B cell (primary cell): ENCODE data around the gene ARRB2. TPM values are rescaled to one million over a fixed set of nuclear protein-coding genes. Genes with fewer than 3 reads are reported as not detected.

Experiments used
- ATAC-seq: fragments of 200-7000 bp; cut with Tn5 transposase; one replicate; pipeline ENCODE4 v1.10.0; 2021; ENCODE audit warnings: low read depth, mild to moderate bottlenecking, moderate number of reproducible peaks, moderate library complexity
- CTCF ChIA-PET: fragments of 350-600 bp; sonication (Branson Sonifier 250); formaldehyde crosslinking; loops from one replicate; lab custom pipeline; 2021; ENCODE audit warnings: antibody characterized with exemption, inconsistent platforms; lab: Charles Lee
- POLR2A ChIA-PET: fragments of 350-600 bp; sonication (Branson Sonifier 250); formaldehyde crosslinking; loops from one replicate; lab custom pipeline; 2021; ENCODE audit warnings: antibody characterized with exemption; lab: Charles Lee
- DNase-seq: peaks from one replicate; pipeline ENCODE4 v3.0.0; 2013
- H2AFZ ChIP-seq: 2 replicates; pipeline ENCODE4 v1.6.1; 2012; ENCODE audit warnings: mild to moderate bottlenecking, low read depth, low read length; ENCODE audit not compliant: insufficient read depth, poor library complexity, severe bottlenecking
- H3K27ac ChIP-seq, 2 donors: 1 replicate in 1 of 2; 2 replicates in 1 of 2; pipeline ENCODE4 v1.5.1; 2012 to 2013; ENCODE audit warnings: low read length in 2 of 2, mild to moderate bottlenecking in 2 of 2, moderate library complexity in 1 of 2
- H3K27me3 ChIP-seq, 4 experiments: fragments of 200-600 bp in 1 of 4; sonication (generic) in 1 of 4; replicated peaks in 1 of 4; 1 replicate in 2 of 4; 2 replicates in 2 of 4; pipeline versions ENCODE4 v1.6.1 to v1.7.0; 2013 to 2016; ENCODE audit warnings: low read length in 3 of 4, mild to moderate bottlenecking in 2 of 4, mixed read lengths in 1 of 4, moderate library complexity in 1 of 4; ENCODE audit not compliant: insufficient read depth in 4 of 4, control insufficient read depth in 3 of 4; ENCODE audit errors: control extremely low read depth in 1 of 4
- H3K36me3 ChIP-seq, 2 experiments: replicated peaks in 1 of 2; 1 replicate in 1 of 2; 2 replicates in 1 of 2; pipeline versions ENCODE4 v1.6.1 to v1.7.1; 2013; ENCODE audit warnings: low read length in 1 of 2; ENCODE audit not compliant: insufficient read depth in 2 of 2, control insufficient read depth in 1 of 2; ENCODE audit errors: control extremely low read depth in 1 of 2, extremely low read depth in 1 of 2
- H3K4me1 ChIP-seq, 2 donors: fragments of 200-600 bp in 1 of 2; sonication (generic) in 1 of 2; 1 replicate in 1 of 2; 2 replicates in 1 of 2; pipeline versions ENCODE4 v1.5.1 to v1.6.1; 2013 to 2017; ENCODE audit warnings: low read length in 2 of 2; ENCODE audit not compliant: control insufficient read depth in 2 of 2, insufficient read depth in 2 of 2
- H3K4me2 ChIP-seq: replicated peaks from 2 replicates; pipeline ENCODE3; 2012; ENCODE audit warnings: mild to moderate bottlenecking, low read depth, low read length; ENCODE audit not compliant: poor library complexity, severe bottlenecking
- H3K4me3 ChIP-seq, 5 experiments: fragments of 200-600 bp in 1 of 5; sonication (generic) in 1 of 5; 1 replicate in 3 of 5; 2 replicates in 2 of 5; pipeline versions ENCODE4 v1.5.1 to v1.7.0; 2011 to 2016; ENCODE audit warnings: low read length in 4 of 5, mild to moderate bottlenecking in 4 of 5, low read depth in 2 of 5, control low read depth in 1 of 5, moderate library complexity in 1 of 5; ENCODE audit not compliant: insufficient read depth in 1 of 5; ENCODE audit errors: control extremely low read depth in 1 of 5, extremely low read depth in 1 of 5
- H3K79me2 ChIP-seq: fragments of 200-600 bp; sonication (generic); one replicate; pipeline ENCODE4 v1.6.0; 2016; ENCODE audit warnings: low read length; ENCODE audit not compliant: control insufficient read depth, insufficient read depth
- H3K9ac ChIP-seq: fragments of 200-600 bp; sonication (generic); 2 replicates; pipeline ENCODE4 v1.6.1; 2017; ENCODE audit warnings: mild to moderate bottlenecking, low read length, moderate library complexity
- H3K9me3 ChIP-seq, 3 donors: one replicate each; pipeline versions ENCODE4 v1.6.1 to v1.7.1; 2013; ENCODE audit warnings: low read length in 2 of 3; ENCODE audit not compliant: control insufficient read depth in 2 of 3, insufficient read depth in 1 of 3; ENCODE audit errors: control extremely low read depth in 1 of 3
- H4K20me1 ChIP-seq: 2 replicates; pipeline ENCODE4 v1.6.0; 2012; ENCODE audit warnings: mild to moderate bottlenecking, low read length; ENCODE audit not compliant: insufficient read depth, control insufficient read depth, poor library complexity, severe bottlenecking
- H3K27ac Mint-ChIP-seq: one replicate; pipeline ENCODE4 v1.8.0; 2021; ENCODE audit warnings: mixed read lengths
- H3K27me3 Mint-ChIP-seq: one replicate; pipeline ENCODE4 v1.8.0; 2021; ENCODE audit warnings: mixed read lengths
- H3K4me1 Mint-ChIP-seq: one replicate; pipeline ENCODE4 v1.8.0; 2021; ENCODE audit warnings: mixed read lengths
- H3K4me3 Mint-ChIP-seq: one replicate; pipeline ENCODE4 v1.8.0; 2021; ENCODE audit warnings: mixed read lengths
- H3K9me3 Mint-ChIP-seq: one replicate; pipeline ENCODE4 v1.8.0; 2022; ENCODE audit warnings: mixed read lengths; ENCODE audit not compliant: insufficient read depth
- CTCF ChIP-seq: fragments of 200-600 bp; IDR thresholded peaks from one replicate; pipeline ENCODE4 v1.8.0; 2022; ENCODE audit warnings: antibody characterized with exemption, mild to moderate bottlenecking
- EZH2 ChIP-seq: IDR thresholded peaks from 2 replicates; pipeline ENCODE4 v1.6.1; 2012; ENCODE audit warnings: borderline replicate concordance, low read depth, mild to moderate bottlenecking, moderate library complexity, low read length; ENCODE audit not compliant: insufficient read depth, poor library complexity, severe bottlenecking
- WGBS: methylation state at CpG from one replicate; pipeline ENCODE4 v1.1.5; 2013; ENCODE audit warnings: missing lambda C conversion rate; ENCODE audit not compliant: insufficient coverage; 5-methylcytosine and 5-hydroxymethylcytosine counted together
- intact Hi-C: fragments of 100-400 bp; cut with micrococcal nuclease; formaldehyde crosslinking; loops from one replicate; pipeline ENCODE4 v1.10.0; 2022
- polyA plus RNA-seq: library from polyadenylated mRNA; depleted of rRNA; stranded (reverse); fragments of >200 nt; gene quantifications from 2 replicates; pipeline ENCODE4 v1.2.3, GENCODE V29; 2012
- total RNA-seq, 2 donors: library from RNA; stranded (reverse); fragments of 120-200 nt in 1 of 2; gene quantifications; 1 replicate in 1 of 2; 2 replicates in 1 of 2; pipeline versions ENCODE4 v1.2.3 to v1.2.4, GENCODE V29; 2013 to 2022

The ARRB2 gene
- total and polyA plus RNA-seq, 2 donors (not counting 1 experiment from before 2014, with no cell fraction given), result 111 to 164 TPM

GRCh38 chr17:4740025-4740351 is 29.6 kb downstream of the ARRB2 start:
- Histone ChIP-seq H3K27me3 (peaks cover 0 to 41% (median 13%) of the 10 kb centered on the region in 4 experiments), H2AFZ (peak overlapping the region; percentile 77), H3K4me2 (peak overlapping the region; percentile 97), H3K4me3 (peak overlapping the region; percentile 35 to 82 (median 70)), H3K36me3 (no peaks in the 10 kb centered on the region), H3K27ac (peak overlapping the region in 1 of 2 donors; percentile 42), H3K9me3 (no peaks in the 10 kb centered on the region), H3K9ac (peak overlapping the region; percentile 76), H3K4me1 (peaks cover 20 to 29% of the 10 kb centered on the region in 2 donors), H4K20me1 (no peaks in the 10 kb centered on the region), H3K79me2 (peaks cover 6% of the 10 kb centered on the region)
- intact Hi-C loops, result no loop called here
- Mint-ChIP-seq H3K9me3 (no peaks in the 10 kb centered on the region), H3K4me1 (peaks cover 29% of the 10 kb centered on the region), H3K27ac (peak overlapping the region; percentile 58), H3K27me3 (no peaks in the 10 kb centered on the region), H3K4me3 (peak overlapping the region; percentile 75)
- WGBS, result 12% methylated on average over 12 of the region's 13 CpGs
- DNase-seq (no peak), ATAC-seq (no peak)
- CTCF ChIA-PET, result interaction anchor here (0.8 kb wide), 1 partner anchor 50 kb away, joined by 3 read pairs; no protein-coding TSS in a partner anchor
- TF ChIP-seq EZH2 (no peak), CTCF (no peak)
- POLR2A ChIA-PET, result no interaction called here

DNA sequence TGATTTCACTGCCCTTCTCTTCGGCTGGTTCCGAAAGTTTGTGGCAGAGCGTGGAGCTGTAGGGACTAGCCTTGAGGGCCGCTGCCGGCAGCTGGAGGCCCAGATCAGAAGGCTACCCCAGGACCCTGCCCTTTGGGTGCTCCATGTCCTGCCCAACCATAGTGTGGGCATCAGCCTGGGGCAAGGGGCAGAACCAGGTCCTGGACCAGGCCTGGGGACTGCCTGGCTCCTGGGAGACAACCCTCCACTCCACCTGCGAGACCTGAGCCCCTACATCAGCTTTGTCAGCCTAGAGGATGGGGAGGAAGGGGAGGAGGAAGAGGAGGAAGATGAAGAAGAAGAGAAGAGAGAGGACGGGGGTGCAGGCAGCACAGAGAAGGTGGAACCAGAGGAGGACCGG is 30.2 kb downstream of the ARRB2 start:
- Histone ChIP-seq H3K27ac (no peak overlapping the region), H4K20me1 (no peaks in the 10 kb centered on the region), H3K4me1 (peaks cover 26 to 30% of the 10 kb centered on the region in 2 donors), H3K9me3 (no peaks in the 10 kb centered on the region), H3K79me2 (peaks cover 2% of the 10 kb centered on the region), H3K27me3 (peaks cover 0 to 47% (median 18%) of the 10 kb centered on the region in 4 experiments), H3K36me3 (no peaks in the 10 kb centered on the region), H3K4me3 (peak overlapping the region in 1 of 5 experiments; percentile 82), H3K9ac (peak overlapping the region; percentile 76), H2AFZ (no peak overlapping the region), H3K4me2 (peak overlapping the region; percentile 97)
- 94% methylated on average over 6 of the region's 8 CpGs for WGBS
- Mint-ChIP-seq H3K4me3 (peak overlapping the region; percentile 75), H3K9me3 (no peaks in the 10 kb centered on the region), H3K27ac (peak overlapping the region; percentile 58), H3K4me1 (peaks cover 26% of the 10 kb centered on the region), H3K27me3 (peaks cover 4% of the 10 kb centered on the region)
- ChIA-PET POLR2A (no interaction called here), CTCF (interaction anchor here (0.9 kb wide), 1 partner anchor 49 kb away, joined by 3 read pairs; no protein-coding TSS in a partner anchor)
- TF ChIP-seq CTCF (no peak), EZH2 (no peak)
- no peak for ATAC-seq
- intact Hi-C loops, result no loop called here
- no peak for DNase-seq
